HG03432 (cell line): ENCODE results near the gene YY1.
A peak's percentile ranks its signal among the peaks of the same experiment; 100 is the strongest.

ENCODE experiments used
- ATAC-seq: cut with Tn5 transposase; IDR thresholded peaks from one replicate; pipeline ENCODE4 v1.9.1; 2021; ENCODE audit warnings: mild to moderate bottlenecking, moderate library complexity; ENCODE audit not compliant: unreplicated experiment

Gene YY1

DNA sequence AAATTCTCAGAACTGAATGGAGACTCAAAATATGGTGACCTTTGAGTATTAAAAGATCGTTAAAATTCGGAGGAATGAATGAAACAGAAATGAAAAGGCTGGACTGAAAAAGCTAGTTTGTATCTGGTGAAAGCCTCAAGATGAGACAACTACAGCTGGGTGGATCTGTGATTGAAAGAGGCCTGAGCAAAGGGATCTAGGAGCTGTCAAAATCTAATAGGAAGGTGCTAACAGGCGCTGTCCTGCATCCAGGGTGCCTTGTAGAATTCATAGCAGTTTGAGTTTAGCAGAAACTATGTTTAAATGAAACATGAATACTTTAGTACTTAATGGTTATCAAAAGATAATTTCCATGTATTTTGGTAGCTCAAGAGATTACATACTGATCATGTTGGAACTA is 2.3 kb downstream of the YY1 start:
- ATAC-seq = no peak

- no peak for ATAC-seq
Measured at GRCh38 chr14:100243020-100243419, 4.1 kb downstream of the YY1 start.

DNA sequence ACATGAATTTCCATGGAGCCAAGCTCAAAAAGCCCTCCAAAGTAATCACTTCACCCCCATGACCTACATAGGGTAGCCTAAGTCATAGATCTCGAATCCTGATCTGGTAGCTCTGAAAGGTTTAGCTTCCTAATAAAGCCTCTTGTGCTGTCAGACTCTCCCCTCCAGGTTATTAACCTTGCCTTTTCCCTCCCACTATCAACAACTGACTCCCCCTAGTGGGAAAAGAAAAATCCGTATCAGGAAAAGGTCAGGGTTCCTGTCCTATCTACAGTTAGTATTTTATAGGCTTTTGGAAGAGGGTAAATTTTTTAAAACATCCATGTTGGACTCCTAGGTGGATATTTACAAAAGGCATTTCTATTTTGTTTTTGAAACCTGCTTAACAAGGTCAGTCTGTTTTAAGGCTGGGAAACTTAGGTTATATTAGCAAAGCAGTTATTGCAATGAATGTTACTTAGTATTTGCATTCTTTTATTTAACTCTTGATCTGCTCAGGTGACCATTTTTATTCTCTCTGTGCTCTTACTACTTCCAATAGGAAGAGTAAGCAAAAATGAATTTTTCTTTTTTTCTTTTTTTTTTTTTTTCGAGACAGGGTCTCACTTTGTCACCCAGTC is 8.0 kb downstream of the YY1 start:
- ATAC-seq = no peak

GRCh38 chr14:100250732-100251465 is 12.0 kb downstream of the YY1 start:
- ATAC-seq = no peak

DNA sequence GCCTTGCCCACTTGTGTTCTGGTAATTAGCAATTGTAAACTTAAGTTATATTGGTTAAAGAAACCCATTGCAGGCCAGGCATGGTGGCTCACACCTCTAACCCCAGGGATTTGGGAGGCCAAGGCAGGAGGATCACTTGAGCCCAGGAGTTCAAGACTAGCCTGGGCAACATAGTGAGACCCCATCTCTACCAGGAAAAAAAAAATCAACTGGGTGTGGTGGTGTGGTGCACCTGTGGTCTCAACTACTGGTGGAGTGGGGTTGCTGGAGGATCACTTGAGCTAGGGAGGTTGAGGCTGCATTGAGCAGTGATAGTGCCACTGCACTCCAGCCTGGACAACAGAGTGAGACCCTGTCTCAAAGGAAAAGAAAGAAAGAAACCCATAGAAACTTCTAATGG is 13.7 kb downstream of the YY1 start:
- ATAC-seq = no peak

GRCh38 chr14:100256339-100256895 is 17.5 kb downstream of the YY1 start:
- peak; percentile 72 for ATAC-seq

GRCh38 chr14:100261621-100262020 is 22.7 kb downstream of the YY1 start:
- ATAC-seq = no peak

DNA sequence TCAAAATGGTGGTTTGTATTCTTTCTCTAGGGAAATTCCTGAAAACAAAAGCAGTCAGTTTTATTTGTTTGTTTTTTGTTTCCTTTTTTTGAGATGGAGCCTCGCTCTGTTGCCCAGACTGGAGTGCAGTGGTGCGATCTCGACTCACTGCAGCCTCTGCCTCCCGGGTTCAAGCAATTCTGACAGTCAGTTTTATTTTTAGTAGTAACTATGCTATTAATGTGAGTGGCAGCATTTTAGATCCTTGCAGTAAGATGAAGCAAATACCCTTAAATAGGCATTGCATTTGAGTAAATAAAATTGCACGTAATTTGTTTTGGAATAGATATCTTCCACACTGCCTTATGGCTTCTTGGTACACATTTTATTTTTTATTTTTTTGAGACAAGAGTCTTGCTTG is 23.6 kb downstream of the YY1 start:
- ATAC-seq = no peak

DNA sequence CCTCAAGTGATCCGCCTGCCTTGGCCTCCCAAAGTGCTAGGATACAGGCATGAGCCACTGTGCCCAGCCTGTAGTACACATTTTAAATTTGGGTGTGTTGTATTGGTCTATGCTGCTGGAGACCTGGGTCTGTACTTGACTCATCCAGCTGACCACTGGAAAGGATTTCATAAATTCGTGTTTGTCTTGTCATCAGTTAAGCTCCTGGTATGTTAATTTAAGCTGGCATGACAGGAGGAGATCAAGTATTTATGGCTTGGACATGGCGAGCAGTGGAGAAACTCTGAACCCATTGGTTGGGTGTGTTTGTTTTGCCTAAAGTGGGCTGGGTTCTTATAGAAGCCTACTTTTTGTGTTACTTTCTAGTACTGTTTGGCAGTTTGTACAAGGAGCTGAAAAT is 24.2 kb downstream of the YY1 start:
- ATAC-seq = no peak

- ATAC-seq = no peak
Measured at GRCh38 chr14:100267990-100268389, 29.0 kb downstream of the YY1 start.

DNA sequence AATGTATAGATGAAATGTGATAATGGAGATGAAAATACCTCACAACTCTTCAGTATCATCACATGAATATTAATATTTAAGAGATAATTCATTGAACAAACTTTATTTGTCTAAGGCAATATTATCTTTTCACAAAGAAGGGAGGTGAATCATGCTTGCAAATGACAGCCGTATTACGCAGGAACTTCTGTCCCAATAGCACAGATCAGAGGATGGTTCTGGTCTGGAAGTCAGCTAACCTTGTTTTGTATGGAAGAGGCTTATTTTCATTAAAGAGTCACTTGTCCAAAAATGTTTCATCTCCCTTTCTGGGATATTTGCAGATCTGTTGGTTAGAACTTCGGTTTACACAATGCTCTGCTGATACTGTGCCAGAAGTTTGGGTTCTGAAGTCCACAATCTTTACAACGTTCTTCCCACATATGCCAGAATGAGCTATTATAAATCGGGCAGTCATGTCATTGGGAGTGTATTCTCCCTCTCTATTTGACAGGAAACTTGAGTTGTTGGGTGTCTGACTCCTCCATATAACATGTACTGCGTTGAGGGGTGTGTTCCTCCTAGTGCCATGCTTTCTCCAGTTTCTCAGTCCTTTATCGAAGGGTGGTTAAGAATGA is 29.8 kb downstream of the YY1 start:
- ATAC-seq = no peak

DNA sequence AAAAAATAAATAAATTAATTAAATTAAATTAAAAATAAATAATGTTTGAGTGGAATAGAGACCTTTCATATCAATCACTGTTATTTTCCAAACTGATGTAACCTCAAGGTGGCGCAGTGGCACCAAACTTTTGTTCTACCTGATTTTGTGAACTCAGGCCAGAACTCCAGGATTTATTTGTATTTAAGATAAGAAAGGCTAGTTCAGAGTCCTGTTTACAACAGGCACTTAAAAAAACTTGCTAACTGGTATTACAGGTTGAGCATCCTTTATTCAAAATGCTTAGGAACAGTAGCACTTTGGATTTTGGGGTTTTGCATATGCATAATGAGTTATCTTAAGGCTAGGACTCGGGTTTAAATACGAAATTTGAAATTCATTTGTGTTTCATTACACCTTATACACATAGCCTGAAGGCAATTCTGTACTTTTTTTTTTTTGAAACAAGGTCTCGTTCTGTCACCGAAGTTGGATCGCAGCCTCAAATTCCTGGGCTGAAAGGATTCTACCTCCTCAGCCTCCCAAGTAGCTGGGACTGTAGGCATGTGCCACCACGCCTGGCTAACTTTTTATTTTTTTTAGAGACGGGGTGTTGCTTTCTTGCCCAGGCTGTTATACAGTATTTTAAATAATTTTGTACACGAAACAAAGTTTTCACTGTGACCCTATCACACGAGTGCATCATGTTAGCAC is 32.4 kb downstream of the YY1 start:
- ATAC-seq = no peak

GRCh38 chr14:100274250-100274649 is 35.3 kb downstream of the YY1 start:
- no peak for ATAC-seq

DNA sequence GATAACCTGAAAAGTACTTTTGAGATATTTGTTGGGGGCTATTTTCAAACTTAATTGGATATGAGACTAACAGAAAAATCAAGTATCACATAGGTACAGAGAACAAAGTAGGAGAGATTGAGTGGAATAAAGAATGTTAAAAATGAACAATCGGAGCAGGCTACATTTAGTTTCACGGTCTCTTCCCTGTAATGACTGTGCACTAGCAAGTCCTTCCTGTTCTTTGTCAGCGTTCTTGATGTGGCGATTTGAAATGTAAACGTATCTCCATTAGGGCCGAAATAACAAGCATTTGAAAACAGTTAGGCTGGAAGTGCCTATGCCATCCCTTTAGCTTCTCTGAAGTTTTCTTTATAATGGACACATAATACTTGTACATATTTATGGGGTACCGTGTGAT is 36.3 kb downstream of the YY1 start:
- ATAC-seq = no peak

- ATAC-seq = no peak
Measured at GRCh38 chr14:100278702-100279101, 39.8 kb downstream of the YY1 start.

GRCh38 chr14:100279133-100279532 is 40.2 kb downstream of the YY1 start:
- no peak for ATAC-seq

GRCh38 chr14:100279563-100279962 is 40.6 kb downstream of the YY1 start:
- ATAC-seq = no peak

DNA sequence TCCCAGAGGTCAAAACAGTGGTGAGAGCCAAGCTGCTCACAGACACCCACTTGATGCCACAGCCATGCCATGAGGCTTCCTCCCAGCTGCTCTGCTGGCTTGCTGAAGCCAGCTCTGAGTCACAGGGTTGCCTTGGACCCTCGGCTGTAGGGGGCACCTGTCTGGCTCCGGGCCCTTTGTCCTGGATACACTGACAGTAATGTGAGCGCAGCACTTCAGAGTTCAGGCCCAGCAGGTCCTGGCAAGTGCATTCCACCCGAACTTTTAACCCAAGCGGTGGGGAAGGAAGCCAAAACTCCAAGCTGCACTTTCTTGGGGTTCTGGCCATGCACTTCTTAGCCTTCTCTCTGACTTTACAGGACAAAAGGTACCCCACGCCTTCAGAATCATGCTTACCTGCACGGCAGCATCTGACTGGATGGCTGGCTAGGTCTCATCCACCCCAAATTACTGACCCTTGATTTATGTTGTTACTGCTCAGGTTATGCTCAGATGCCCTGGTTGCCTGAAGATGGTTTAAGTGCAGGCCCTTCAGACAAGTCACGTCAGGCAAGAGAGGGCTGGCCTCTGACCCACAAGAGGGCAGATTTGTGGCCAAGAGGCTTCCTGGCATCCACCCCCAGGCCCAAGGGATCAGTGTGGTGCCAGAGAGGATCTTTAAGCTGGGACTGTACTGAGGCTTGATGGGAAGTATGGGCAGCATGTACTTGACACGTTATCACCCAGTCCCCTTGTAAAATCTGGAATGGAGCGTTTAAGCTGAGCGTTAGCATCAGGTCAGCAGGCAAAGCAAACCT is 42.5 kb downstream of the YY1 start:
- no peak for ATAC-seq

DNA sequence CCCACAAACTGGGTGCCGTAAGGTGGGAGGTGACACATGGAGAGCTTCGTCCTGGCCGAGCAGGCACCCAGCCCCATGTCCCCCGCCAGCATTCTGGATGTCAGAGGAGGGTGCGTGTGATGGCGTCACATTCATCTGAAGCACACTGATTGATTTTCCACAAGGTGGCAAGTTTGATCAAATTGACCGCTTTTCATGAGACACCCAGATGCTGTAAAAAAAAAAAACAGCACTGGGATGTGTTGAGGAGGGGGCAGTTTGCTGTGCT is 43.1 kb downstream of the YY1 start:
- ATAC-seq = no peak

DNA sequence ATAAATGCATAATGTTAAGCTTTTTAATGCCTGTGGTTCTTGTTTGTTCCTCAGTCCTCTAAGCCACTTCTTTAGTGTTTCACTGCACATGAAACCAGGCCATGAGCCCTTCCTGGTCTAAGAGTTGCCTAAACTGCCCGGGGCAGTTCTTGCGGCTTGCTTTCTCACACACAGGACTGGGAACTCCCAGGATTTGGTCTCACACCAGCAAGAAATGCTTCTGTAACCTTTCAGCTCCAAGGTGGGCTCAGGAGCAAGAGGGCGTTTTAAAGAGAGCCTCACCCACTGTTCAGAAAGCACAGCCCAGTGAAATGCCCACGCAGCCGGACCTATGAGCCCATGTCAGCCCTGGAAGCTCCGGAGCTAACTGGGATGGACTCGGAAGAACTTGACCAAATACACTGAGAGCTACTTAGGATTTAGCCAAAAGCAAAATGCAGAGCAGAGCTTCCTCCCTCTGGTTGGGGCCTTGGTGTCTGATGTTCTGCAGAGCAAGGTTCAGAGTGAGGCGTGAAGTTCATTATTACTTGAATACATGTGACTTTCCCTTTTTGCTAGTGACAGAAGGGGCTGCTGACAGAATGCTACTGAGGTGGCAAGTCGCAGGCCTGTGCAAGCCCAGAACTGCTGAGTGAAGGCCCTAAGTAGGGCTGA is 43.9 kb downstream of the YY1 start:
- no peak for ATAC-seq
